Right lobe of liver (tissue), 6 donors: ENCODE measurements around the gene PAQR3. TPM values are rescaled to one million over a fixed set of nuclear protein-coding genes. Genes with fewer than 3 reads are reported as not detected.

ENCODE experiments used
- ATAC-seq, 4 donors: fragments of 200-7000 bp; cut with Tn5 transposase; one replicate each; pipeline ENCODE4 v1.9.1; 2020; ENCODE audit warnings: mild to moderate bottlenecking in 4 of 4, moderate library complexity in 4 of 4
- DNase-seq, 3 donors: peaks; one replicate each; pipeline ENCODE4 v3.0.0-alpha.2; 2020
- H3K27ac ChIP-seq, 3 donors: fragments of 200-600 bp; one replicate each; pipeline ENCODE4 v1.8.0; 2022
- H3K27me3 ChIP-seq, 2 donors: fragments of 200-600 bp; one replicate each; pipeline ENCODE4 v1.8.0; 2022
- H3K36me3 ChIP-seq, 4 donors: fragments of 200-600 bp; sonication (generic) in 1 of 4; one replicate each; pipeline versions ENCODE4 v1.5.1 to v1.8.0; 2017 to 2022; ENCODE audit warnings: control low read depth in 1 of 4
- H3K4me1 ChIP-seq, 4 donors: fragments of 200-600 bp; sonication (generic) in 1 of 4; one replicate each; pipeline versions ENCODE4 v1.5.1 to v1.8.0; 2017 to 2022; ENCODE audit warnings: control low read depth in 1 of 4
- H3K4me3 ChIP-seq, 3 donors: fragments of 200-600 bp; one replicate each; pipeline ENCODE4 v1.8.0; 2022
- H3K9me3 ChIP-seq, 4 donors: fragments of 200-600 bp; sonication (generic) in 1 of 4; one replicate each; pipeline versions ENCODE4 v1.5.1 to v1.8.0; 2017 to 2022; ENCODE audit warnings: control low read depth in 1 of 4
- POLR2A ChIP-seq: fragments of 450-650 bp; IDR thresholded peaks from one replicate; pipeline ENCODE4 v1.6.1; 2017; ENCODE audit warnings: antibody characterized with exemption, mild to moderate bottlenecking
- WGBS: methylation state at CpG from one replicate; pipeline ENCODE4 v1.1.6; 2018; ENCODE audit warnings: low coverage, low lambda C conversion rate; ENCODE audit not compliant: insufficient coverage; ENCODE audit errors: missing lambda C conversion rate; 5-methylcytosine and 5-hydroxymethylcytosine counted together
- intact Hi-C, 2 donors: fragments of 100-400 bp; cut with DNase I; formaldehyde crosslinking; loops; one replicate each; pipeline versions ENCODE4 v1.11.2 to v1.14.1; 2022
- total RNA-seq, 6 experiments: library from RNA; depleted of rRNA in 2 of 6; stranded (reverse); fragments of >200 nt in 2 of 6; fragmentation: NEBNext Ultra II Directional in 3 of 6; extraction: Animal tissue kit (Norgen Biotek cat#: 25700) in 3 of 6; gene quantifications; one replicate each; pipeline versions ENCODE4 v1.1.0 to v1.2.4, GENCODE V29; 2016 to 2023
- TF ChIP-seq, protein P1 (sequence below), 4 donors: fragments of 200-600 bp in 3 of 4; fragments of 450-650 bp in 1 of 4; IDR thresholded peaks; one replicate each; pipeline versions ENCODE4 v1.5.1 to v1.8.0; 2016 to 2022; ENCODE audit warnings: antibody characterized with exemption in 4 of 4, mild to moderate bottlenecking in 2 of 4
- donor health status: DM: no; HTN: yes; CAD: no.
- donor health status: DM: no; HTN: no; CAD: no.
- donor health status: DM: no; HTN: no; CAD: no.
- donor health status: DM: no; HTN: yes; CAD: no.
- donor health status: DM: no; HTN: yes; CAD: no.

The PAQR3 gene
- total RNA-seq, 6 experiments from 2014 or later, result 5.0 to 10.2 (median 7.2) TPM

DNA sequence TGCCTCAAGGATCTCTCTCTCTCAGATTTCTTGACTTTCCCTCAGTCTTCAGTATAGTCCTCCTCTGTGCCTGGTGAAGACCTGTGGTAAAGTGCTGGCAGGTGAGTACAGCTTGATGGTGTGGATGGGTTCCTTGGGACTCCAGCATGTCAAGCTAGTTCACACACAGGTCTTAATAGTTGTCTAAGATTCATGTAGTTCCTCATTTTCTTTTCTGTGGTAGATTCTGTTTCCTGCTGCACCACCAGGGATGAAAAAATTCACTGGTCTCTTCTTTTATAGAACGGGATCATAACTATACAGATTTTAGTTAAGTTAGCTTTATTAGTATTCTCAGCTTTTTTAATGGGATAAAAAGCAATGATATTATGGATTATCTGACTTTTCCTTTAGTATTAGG, 32.5 kb upstream of the PAQR3 start:
- Histone ChIP-seq H3K27me3 (no peaks in the 10 kb centered on the region), H3K27ac (no peak overlapping the region), H3K9me3 (no peaks in the 10 kb centered on the region), H3K36me3 (no peaks in the 10 kb centered on the region), H3K4me3 (no peak overlapping the region), H3K4me1 (no peaks in the 10 kb centered on the region)
- intact Hi-C loops, result no loop called here
- no peak for DNase-seq
- TF ChIP-seq, protein P1, sequence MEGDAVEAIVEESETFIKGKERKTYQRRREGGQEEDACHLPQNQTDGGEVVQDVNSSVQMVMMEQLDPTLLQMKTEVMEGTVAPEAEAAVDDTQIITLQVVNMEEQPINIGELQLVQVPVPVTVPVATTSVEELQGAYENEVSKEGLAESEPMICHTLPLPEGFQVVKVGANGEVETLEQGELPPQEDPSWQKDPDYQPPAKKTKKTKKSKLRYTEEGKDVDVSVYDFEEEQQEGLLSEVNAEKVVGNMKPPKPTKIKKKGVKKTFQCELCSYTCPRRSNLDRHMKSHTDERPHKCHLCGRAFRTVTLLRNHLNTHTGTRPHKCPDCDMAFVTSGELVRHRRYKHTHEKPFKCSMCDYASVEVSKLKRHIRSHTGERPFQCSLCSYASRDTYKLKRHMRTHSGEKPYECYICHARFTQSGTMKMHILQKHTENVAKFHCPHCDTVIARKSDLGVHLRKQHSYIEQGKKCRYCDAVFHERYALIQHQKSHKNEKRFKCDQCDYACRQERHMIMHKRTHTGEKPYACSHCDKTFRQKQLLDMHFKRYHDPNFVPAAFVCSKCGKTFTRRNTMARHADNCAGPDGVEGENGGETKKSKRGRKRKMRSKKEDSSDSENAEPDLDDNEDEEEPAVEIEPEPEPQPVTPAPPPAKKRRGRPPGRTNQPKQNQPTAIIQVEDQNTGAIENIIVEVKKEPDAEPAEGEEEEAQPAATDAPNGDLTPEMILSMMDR (IDR thresholded peaks at IDR 0.05), result no peak
- no peak for TF ChIP-seq POLR2A
- 36% methylated on average over 1 of the region's 1 CpG for WGBS
- ATAC-seq, result no peak

DNA sequence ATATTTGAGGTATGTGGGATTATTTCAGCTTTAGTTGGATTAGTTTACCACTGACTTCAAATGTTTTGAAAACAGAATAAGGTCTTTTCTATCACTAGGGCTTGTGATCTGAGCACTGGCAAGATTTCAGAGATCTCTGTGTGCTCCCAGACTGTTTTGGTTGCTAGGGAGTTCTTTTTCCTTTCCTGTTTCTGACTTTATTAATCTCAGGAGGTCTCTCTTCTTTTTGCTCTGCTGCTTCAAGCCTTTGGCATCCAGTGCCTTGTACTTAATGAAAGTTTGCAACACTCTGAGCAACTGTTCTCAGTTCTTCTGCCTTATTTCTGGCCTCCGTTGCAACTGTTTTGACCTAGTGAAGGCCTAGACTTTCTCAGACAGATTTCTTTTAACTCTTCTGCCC, 32.1 kb upstream of the PAQR3 start:
- ATAC-seq (no peak), DNase-seq (no peak)
- no peak overlapping the region for H3K4me3 ChIP-seq
- 50% methylated on average over 1 of the region's 1 CpG for WGBS
- H3K27me3 ChIP-seq, result no peaks in the 10 kb centered on the region
- intact Hi-C loops, result no loop called here
- no peaks in the 10 kb centered on the region for H3K4me1 ChIP-seq
- TF ChIP-seq, protein P1 (IDR thresholded peaks at IDR 0.05), result no peak
- no peak for TF ChIP-seq POLR2A
- H3K27ac ChIP-seq, result no peak overlapping the region
- no peaks in the 10 kb centered on the region for H3K36me3 ChIP-seq
- H3K9me3 ChIP-seq, result no peaks in the 10 kb centered on the region

DNA sequence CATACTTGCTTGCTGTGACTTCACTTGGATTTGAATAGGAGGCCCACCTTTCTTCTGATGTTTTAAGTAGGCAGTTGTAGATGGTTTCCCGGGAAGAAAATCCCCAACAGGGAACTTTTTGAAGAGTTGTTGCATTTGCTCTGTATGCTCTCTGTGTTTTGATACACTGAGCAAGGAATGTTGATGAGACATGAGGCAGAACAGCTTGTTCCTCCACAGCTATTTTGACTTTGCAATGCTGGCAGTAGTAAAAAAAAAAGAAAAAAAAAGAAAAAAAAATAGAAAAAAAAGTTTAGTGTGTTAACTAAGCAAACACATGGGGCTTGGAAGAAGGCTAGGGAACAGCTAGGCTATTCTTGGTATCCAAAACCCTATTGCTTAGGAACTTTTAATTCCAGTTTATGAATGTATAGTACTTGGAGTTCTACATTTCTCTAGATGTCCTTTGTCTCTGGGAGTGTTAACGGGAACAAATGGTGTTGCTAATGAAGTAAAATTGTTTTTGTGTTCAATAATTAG, 23.4 kb upstream of the PAQR3 start:
- H3K27ac ChIP-seq, result no peak overlapping the region
- no peaks in the 10 kb centered on the region for H3K27me3 ChIP-seq
- ATAC-seq, result no peak
- 61% methylated on average over 2 of the region's 2 CpGs for WGBS
- intact Hi-C loops, result no loop called here
- H3K4me3 ChIP-seq, result no peak overlapping the region
- H3K9me3 ChIP-seq, result no peaks in the 10 kb centered on the region
- no peak for DNase-seq
- H3K36me3 ChIP-seq, result no peaks in the 10 kb centered on the region
- no peaks in the 10 kb centered on the region for H3K4me1 ChIP-seq
- TF ChIP-seq POLR2A, result no peak
- TF ChIP-seq, protein P1 (IDR thresholded peaks at IDR 0.05), result no peak

DNA sequence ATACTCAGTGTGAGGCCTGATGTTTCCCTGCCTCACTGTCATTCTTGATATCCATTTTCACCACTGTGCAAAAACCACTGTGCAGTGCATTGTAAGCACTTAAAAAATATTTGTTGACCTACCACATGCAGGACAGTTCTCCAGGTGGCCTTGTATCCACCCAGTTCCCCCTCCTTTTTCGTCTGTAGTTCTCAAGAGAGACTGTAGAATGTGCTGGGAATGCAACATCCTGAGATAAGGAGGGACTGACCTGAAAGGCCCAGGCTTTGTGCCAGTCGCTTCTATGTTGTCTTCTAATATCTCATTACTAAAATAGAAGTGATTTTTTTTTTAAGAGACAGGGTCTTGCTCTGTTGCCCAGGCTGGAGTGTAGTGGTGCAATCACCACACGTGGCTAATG, 21.7 kb upstream of the PAQR3 start:
- H3K27me3 ChIP-seq, result no peaks in the 10 kb centered on the region
- 38% methylated on average over 3 of the region's 3 CpGs for WGBS
- intact Hi-C loops, result no loop called here
- no peak overlapping the region for H3K4me3 ChIP-seq
- no peaks in the 10 kb centered on the region for H3K36me3 ChIP-seq
- ATAC-seq (no peak), DNase-seq (no peak)
- H3K27ac ChIP-seq, result no peak overlapping the region
- H3K9me3 ChIP-seq, result no peaks in the 10 kb centered on the region
- no peaks in the 10 kb centered on the region for H3K4me1 ChIP-seq
- TF ChIP-seq, protein P1 (IDR thresholded peaks at IDR 0.05), result no peak
- TF ChIP-seq POLR2A, result no peak

DNA sequence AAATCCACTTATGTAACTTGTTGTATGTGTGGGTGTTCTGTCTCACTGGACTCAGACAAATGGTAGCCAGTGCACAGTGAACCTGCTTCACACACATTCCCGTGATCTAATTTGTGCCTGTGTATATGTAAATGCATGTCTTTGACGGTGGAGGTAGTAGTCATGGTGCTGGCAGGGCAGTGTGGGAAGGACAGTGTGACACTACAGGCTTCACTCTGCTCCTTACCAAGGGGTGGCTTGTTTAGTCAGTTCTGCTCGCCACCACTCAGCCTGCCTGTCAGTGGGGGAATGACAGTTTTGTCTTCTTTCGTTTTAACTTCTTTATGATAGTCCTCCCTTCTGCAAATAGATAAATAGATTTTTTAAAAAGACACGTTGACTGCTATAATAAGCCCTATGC, 17.7 kb upstream of the PAQR3 start:
- intact Hi-C loops, result loop anchor here in 1 of 2 donors (10.0 kb wide), 1 partner anchor 618 kb away; no protein-coding TSS in a partner anchor
- Histone ChIP-seq H3K27me3 (no peaks in the 10 kb centered on the region), H3K4me3 (no peak overlapping the region), H3K36me3 (no peaks in the 10 kb centered on the region), H3K27ac (no peak overlapping the region), H3K9me3 (no peaks in the 10 kb centered on the region), H3K4me1 (no peaks in the 10 kb centered on the region)
- ATAC-seq (no peak), DNase-seq (no peak)
- TF ChIP-seq, protein P1 (IDR thresholded peaks at IDR 0.05), result no peak
- no peak for TF ChIP-seq POLR2A
- 67% methylated on average over 5 of the region's 5 CpGs for WGBS
